Type B pancreatic cell (in vitro differentiated cells): ENCODE measurements around the gene TMX4. TPM values are rescaled to one million over a fixed set of nuclear protein-coding genes. Genes with fewer than 3 reads are reported as not detected.

Experiments
- DNase-seq: peaks from one replicate; pipeline ENCODE4 v3.0.0; 2021; ENCODE audit warnings: mixed read lengths; ENCODE audit not compliant: unreplicated experiment; ENCODE audit errors: extremely low spot score
- H3K27ac Mint-ChIP-seq: 2 replicates; pipeline ENCODE4 v1.8.0; 2021; ENCODE audit warnings: mild to moderate bottlenecking, mixed read lengths
- H3K27me3 Mint-ChIP-seq: 2 replicates; pipeline ENCODE4 v1.8.0; 2021; ENCODE audit warnings: mixed read lengths
- H3K36me3 Mint-ChIP-seq: 2 replicates; pipeline ENCODE4 v1.8.0; 2021; ENCODE audit warnings: mixed read lengths
- H3K4me1 Mint-ChIP-seq: one replicate; pipeline ENCODE4 v1.8.0; 2021; ENCODE audit warnings: mixed read lengths; ENCODE audit not compliant: unreplicated experiment
- H3K4me3 Mint-ChIP-seq: 2 replicates; pipeline ENCODE4 v1.8.0; 2021; ENCODE audit warnings: mild to moderate bottlenecking, mixed read lengths
- H3K9me3 Mint-ChIP-seq: 2 replicates; pipeline ENCODE4 v1.8.0; 2021; ENCODE audit warnings: mixed read lengths
- total RNA-seq: library from RNA; stranded (reverse); gene quantifications from 2 replicates; pipeline ENCODE4 v1.2.1, GENCODE V29; 2021; ENCODE audit warnings: low replicate concordance
- TF ChIP-seq, protein P1 (sequence below): fragments of 200-600 bp; sonication (generic); conservative IDR thresholded peaks from 2 replicates; pipeline ENCODE4 v1.5.0; 2021; ENCODE audit warnings: antibody characterized with exemption, mild to moderate bottlenecking

The TMX4 gene
- total RNA-seq, 1 donor from 2014 or later, result 40.9 TPM

DNA sequence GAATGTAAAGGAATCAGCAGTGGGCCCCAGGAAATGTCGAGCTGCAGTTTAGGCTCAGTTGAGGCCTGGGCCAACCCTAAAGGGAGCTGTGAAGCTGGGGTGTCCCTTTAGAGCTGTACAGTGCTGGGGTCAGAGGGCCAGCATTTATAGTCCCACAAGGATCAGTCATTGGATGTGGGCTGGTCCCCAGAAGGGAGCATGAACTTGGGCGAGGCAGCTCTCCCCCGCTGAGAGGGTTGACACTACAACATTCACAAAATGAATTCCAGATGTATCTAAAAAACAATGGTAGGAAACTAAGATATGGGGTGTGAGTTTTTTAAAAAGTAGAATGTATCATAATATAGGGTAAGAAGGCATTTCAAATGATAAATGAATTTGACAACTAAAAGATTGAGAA, 29.7 kb upstream of the TMX4 start:
- Mint-ChIP-seq H3K4me1 (peaks cover 16% of the 10 kb centered on the region), H3K27me3 (peaks cover 5% of the 10 kb centered on the region), H3K36me3 (no peaks in the 10 kb centered on the region), H3K9me3 (no peaks in the 10 kb centered on the region), H3K27ac (no peak overlapping the region), H3K4me3 (no peak overlapping the region)
- TF ChIP-seq, protein P1, sequence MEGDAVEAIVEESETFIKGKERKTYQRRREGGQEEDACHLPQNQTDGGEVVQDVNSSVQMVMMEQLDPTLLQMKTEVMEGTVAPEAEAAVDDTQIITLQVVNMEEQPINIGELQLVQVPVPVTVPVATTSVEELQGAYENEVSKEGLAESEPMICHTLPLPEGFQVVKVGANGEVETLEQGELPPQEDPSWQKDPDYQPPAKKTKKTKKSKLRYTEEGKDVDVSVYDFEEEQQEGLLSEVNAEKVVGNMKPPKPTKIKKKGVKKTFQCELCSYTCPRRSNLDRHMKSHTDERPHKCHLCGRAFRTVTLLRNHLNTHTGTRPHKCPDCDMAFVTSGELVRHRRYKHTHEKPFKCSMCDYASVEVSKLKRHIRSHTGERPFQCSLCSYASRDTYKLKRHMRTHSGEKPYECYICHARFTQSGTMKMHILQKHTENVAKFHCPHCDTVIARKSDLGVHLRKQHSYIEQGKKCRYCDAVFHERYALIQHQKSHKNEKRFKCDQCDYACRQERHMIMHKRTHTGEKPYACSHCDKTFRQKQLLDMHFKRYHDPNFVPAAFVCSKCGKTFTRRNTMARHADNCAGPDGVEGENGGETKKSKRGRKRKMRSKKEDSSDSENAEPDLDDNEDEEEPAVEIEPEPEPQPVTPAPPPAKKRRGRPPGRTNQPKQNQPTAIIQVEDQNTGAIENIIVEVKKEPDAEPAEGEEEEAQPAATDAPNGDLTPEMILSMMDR, result no peak
- no peak for DNase-seq

DNA sequence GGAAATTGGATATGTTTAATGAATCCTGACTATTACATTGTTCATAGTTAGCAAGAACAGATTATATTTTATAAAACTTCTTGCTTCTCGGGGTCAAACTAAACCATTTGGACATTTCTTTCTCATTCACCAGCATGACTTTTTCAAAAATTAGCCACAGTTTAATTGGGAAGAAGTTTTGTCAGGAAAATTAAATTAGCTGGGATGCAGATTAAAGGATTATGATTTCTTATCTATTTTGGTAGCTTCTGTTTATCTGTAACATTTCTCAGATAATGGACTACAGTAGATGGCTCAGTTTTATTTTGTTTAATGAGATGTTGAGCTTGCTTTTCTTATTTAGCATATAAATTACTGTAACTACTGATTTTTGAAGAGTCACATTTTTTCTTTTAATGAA, 26.4 kb upstream of the TMX4 start:
- Mint-ChIP-seq H3K36me3 (no peaks in the 10 kb centered on the region), H3K27me3 (peaks cover 9% of the 10 kb centered on the region), H3K9me3 (no peaks in the 10 kb centered on the region), H3K4me1 (peaks cover 20% of the 10 kb centered on the region), H3K27ac (no peak overlapping the region), H3K4me3 (no peak overlapping the region)
- no peak for DNase-seq
- TF ChIP-seq, protein P1, result no peak

DNA sequence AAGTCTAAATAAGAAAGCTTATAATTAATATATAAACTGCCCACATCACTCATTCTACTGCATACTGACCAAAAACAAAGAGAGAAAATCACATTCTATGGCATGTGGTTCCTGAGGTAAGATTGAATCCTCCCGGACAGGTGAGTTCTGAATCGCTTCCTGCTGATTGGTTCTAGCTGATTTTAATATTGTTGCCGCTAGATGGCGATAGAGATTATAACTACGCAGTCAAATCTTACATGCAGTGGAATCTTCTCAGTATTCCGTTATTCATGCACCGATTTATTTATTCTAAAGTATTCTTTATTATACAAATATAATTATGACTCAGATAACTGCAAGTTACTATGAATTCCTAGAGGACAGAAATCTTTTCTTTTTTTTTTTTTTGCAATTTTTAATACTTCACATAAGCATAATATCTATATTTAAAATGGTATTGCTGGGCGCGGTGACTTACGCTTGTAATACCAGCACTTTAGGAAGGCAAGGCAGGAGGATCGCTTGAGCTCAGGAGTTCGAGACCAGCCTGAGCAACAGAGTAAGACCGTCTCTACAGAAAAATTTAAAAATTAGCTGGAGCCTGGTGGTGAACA, 24.2 kb upstream of the TMX4 start:
- peaks cover 11% of the 10 kb centered on the region for H3K4me1 Mint-ChIP-seq
- no peaks in the 10 kb centered on the region for H3K36me3 Mint-ChIP-seq
- no peaks in the 10 kb centered on the region for H3K9me3 Mint-ChIP-seq
- peaks cover 9% of the 10 kb centered on the region for H3K27me3 Mint-ChIP-seq
- no peak for DNase-seq
- no peak overlapping the region for H3K27ac Mint-ChIP-seq
- no peak overlapping the region for H3K4me3 Mint-ChIP-seq
- TF ChIP-seq, protein P1, result peak; percentile 91

DNA sequence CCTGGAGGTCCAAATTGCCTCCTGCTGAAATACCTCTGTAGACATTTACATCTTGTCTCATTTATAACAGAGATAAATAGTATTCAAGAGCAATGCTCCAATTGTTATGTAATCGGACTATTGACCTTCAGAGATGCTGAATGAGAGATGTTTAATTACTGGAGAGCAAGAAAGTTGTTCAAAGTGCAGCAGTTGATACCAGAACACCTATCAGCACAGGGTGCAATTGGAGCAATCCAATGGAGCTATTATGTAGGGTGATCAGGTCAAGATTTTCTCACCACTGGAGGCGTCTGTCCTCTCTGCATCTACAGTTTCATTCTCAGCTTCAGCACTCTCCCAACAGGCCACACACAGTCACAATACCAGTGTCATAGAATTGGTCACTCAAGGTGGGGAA, 19.5 kb upstream of the TMX4 start:
- Mint-ChIP-seq H3K27me3 (peaks cover 7% of the 10 kb centered on the region), H3K27ac (no peak overlapping the region), H3K9me3 (no peaks in the 10 kb centered on the region), H3K4me3 (no peak overlapping the region), H3K36me3 (no peaks in the 10 kb centered on the region), H3K4me1 (peaks cover 8% of the 10 kb centered on the region)
- TF ChIP-seq, protein P1, result no peak
- DNase-seq, result no peak

DNA sequence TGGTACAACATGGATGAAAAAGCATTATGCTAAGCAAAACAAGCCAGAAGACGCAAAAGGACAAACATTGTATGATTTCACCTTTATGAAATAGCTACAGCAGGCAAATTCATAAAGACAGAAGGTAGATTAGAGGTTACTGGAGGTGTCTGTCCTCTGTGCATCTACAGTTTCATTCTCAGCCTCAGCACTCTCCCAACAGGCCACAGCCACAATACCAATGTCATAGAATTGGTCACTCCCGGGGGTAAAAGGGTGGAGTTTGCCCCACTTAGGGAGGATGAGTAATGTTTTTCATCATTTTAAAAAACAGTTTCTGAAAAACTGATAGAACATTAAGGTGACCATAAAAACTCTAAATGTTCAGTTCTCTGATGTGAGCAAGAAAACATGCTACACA, 17.2 kb upstream of the TMX4 start:
- Mint-ChIP-seq H3K4me3 (no peak overlapping the region), H3K9me3 (no peaks in the 10 kb centered on the region), H3K27me3 (peaks cover 3% of the 10 kb centered on the region), H3K27ac (no peak overlapping the region), H3K36me3 (no peaks in the 10 kb centered on the region), H3K4me1 (peaks cover 4% of the 10 kb centered on the region)
- TF ChIP-seq, protein P1, result no peak
- no peak for DNase-seq
